Measurements from ENCODE around the gene OR2AJ1.

DNA sequence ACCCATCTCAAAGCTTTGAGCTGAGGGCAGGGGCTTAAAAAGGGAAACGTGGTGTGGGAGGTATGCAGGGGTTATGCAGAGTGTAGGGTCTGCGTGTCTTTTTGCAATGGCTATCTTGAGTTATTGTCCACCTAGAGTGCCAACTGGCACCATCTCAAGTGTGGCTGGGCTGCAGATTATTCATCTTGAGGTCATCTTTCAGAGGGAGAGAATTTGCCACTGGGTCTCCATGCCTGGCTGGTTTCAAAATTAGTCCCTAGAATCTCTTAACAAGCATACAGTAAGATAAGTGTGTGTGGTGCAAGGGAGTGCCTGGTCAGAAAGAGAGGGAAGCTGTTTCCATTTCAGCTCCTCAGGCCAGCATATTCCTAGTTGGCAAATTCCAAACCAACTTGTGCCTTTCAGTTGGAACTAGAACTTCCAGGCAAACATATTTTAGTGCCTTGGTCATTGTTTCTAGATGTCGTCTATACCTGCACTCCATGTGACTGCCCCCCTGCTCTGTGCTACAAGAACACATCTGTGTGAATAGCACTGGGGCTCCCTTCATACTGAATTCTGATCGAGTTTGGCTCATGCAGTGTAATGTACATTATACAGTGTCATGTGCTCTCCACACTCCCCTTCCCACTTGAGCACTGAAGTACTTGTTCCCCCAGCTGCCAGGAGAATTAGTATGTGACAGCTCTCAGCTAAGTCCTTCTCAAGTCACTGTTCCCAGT lies 9.6 kb upstream of the OR2AJ1 start:
- TF ChIP-seq, protein P1, sequence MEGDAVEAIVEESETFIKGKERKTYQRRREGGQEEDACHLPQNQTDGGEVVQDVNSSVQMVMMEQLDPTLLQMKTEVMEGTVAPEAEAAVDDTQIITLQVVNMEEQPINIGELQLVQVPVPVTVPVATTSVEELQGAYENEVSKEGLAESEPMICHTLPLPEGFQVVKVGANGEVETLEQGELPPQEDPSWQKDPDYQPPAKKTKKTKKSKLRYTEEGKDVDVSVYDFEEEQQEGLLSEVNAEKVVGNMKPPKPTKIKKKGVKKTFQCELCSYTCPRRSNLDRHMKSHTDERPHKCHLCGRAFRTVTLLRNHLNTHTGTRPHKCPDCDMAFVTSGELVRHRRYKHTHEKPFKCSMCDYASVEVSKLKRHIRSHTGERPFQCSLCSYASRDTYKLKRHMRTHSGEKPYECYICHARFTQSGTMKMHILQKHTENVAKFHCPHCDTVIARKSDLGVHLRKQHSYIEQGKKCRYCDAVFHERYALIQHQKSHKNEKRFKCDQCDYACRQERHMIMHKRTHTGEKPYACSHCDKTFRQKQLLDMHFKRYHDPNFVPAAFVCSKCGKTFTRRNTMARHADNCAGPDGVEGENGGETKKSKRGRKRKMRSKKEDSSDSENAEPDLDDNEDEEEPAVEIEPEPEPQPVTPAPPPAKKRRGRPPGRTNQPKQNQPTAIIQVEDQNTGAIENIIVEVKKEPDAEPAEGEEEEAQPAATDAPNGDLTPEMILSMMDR (IDR thresholded peaks at IDR 0.05): no peak
- TF ChIP-seq POLR2AphosphoS5 (IDR thresholded peaks at IDR 0.05): no peak

Data from prostate gland (tissue), 2 donors.